LNCaP clone FGC (cell line): ENCODE data around the gene KIF21B.

Experiments
- DNase-seq: peaks from one replicate; pipeline ENCODE4 v3.0.0-alpha.2; 2011; ENCODE audit warnings: low read depth
- H3K4me3 ChIP-seq: 2 replicates; pipeline ENCODE4 v1.5.1; 2011; ENCODE audit warnings: mild to moderate bottlenecking, low read depth, low read length, control low read depth
- CTCF ChIP-seq: IDR thresholded peaks from 2 replicates; pipeline ENCODE4 v1.5.1; 2012; ENCODE audit warnings: mild to moderate bottlenecking; ENCODE audit not compliant: control insufficient read depth, insufficient read depth; ENCODE audit errors: extremely low read depth

The KIF21B gene

GRCh38 chr1:201008666-201009360, 14.7 kb downstream of the KIF21B start:
- no peak for TF ChIP-seq CTCF
- DNase-seq = no peak
- no peak overlapping the region for H3K4me3 ChIP-seq

GRCh38 chr1:201007481-201007880, 16.0 kb downstream of the KIF21B start:
- no peak for TF ChIP-seq CTCF
- no peak for DNase-seq
- H3K4me3 ChIP-seq = no peak overlapping the region

GRCh38 chr1:201006450-201006849, 17.1 kb downstream of the KIF21B start:
- no peak for TF ChIP-seq CTCF
- DNase-seq = no peak
- H3K4me3 ChIP-seq = no peak overlapping the region

- H3K4me3 ChIP-seq = no peak overlapping the region
- no peak for TF ChIP-seq CTCF
- DNase-seq = no peak
These were observed 18.8 kb downstream of the KIF21B start for GRCh38 chr1:201004732-201005131.

- no peak for TF ChIP-seq CTCF
- no peak overlapping the region for H3K4me3 ChIP-seq
- no peak for DNase-seq
These were observed 19.4 kb downstream of the KIF21B start for GRCh38 chr1:201004154-201004553.

GRCh38 chr1:201002510-201002909, 21.0 kb downstream of the KIF21B start:
- no peak for TF ChIP-seq CTCF
- no peak overlapping the region for H3K4me3 ChIP-seq
- no peak for DNase-seq

- no peak for TF ChIP-seq CTCF
- no peak overlapping the region for H3K4me3 ChIP-seq
- DNase-seq = no peak
These were observed 21.6 kb downstream of the KIF21B start for GRCh38 chr1:201001962-201002361.
